HAP-1 (cell line): ENCODE data around the gene PRDM16.

Source experiments
- DNase-seq, 2 experiments: peaks; one replicate each; pipeline ENCODE4 v3.0.0-alpha.2; 2016 to 2020; ENCODE audit warnings: low spot score in 2 of 2
- H3K27me3 ChIP-seq: fragments of 250-450 bp; sonication (Bioruptor Pico); 2 replicates; pipeline ENCODE4 v1.5.1; 2020; ENCODE audit warnings: low read depth, mild to moderate bottlenecking, moderate library complexity
- H3K36me3 ChIP-seq: fragments of 250-450 bp; sonication (Bioruptor Pico); replicated peaks from 2 replicates; pipeline ENCODE4 v1.5.1; 2020; ENCODE audit warnings: mild to moderate bottlenecking
- H3K4me1 ChIP-seq: fragments of 250-450 bp; sonication (Bioruptor Pico); 2 replicates; pipeline ENCODE4 v1.5.1; 2020; ENCODE audit warnings: mild to moderate bottlenecking
- H3K4me3 ChIP-seq: fragments of 250-450 bp; sonication (Bioruptor Pico); 2 replicates; pipeline ENCODE4 v1.5.1; 2020; ENCODE audit warnings: mild to moderate bottlenecking, moderate library complexity
- H3K9me3 ChIP-seq: fragments of 250-450 bp; sonication (Bioruptor Pico); 2 replicates; pipeline ENCODE4 v1.5.1; 2020; ENCODE audit warnings: mild to moderate bottlenecking, moderate library complexity
- in situ Hi-C: fragments of 300-500 bp; cut with MboI; formaldehyde crosslinking; loops from 3 replicates; pipeline ENCODE4 v1.14.3; 2020; ENCODE audit warnings: low sequenced_read_pairs, inconsistent platforms, mixed read lengths

Gene PRDM16

DNA sequence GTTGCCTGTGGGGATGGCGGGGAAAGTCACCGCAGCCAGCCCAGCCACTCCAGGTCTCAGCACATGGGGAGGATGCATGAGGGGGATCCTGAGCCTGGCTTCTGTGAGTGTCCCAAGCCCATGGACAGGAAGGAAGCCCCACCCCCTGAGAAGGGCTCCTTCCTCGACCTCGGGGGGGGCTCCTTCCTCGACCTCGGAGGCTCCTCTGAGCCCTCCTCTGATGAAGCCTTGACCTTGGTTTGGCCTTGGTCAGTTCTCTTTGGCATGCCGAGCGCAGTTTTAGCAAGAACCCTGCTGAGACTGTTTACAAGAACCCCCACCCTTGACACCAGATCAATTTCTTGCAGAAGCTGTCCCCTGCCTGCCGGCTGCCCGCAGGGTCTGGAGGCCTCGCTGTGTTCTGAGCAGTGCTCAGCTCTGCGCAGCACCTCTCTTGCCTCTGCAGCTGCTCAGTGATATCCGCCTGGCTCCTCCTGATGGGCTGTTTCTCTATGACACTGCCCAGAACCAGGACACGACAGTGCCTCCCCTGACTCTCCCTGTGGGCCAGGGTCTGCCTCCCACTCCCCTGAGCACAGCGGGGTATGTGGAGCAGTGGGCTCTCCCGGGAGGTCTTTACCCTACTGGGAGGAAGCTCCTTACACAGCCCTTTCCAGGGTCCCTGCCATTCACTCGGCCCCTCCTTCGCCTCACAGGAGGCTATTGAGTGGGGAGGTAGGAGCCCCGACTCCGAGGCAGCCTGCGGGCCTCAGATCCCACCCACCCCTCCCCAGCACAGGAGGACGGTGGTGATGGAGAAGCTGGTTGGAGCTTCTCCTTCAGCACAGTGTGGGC, 32.3 kb upstream of the PRDM16 start:
- Histone ChIP-seq H3K36me3 (no peaks in the 10 kb centered on the region), H3K4me3 (no peak overlapping the region), H3K4me1 (no peaks in the 10 kb centered on the region), H3K27me3 (peaks cover 83% of the 10 kb centered on the region), H3K9me3 (no peaks in the 10 kb centered on the region)
- in situ Hi-C loops = no loop called here
- DNase-seq = no peak

DNA sequence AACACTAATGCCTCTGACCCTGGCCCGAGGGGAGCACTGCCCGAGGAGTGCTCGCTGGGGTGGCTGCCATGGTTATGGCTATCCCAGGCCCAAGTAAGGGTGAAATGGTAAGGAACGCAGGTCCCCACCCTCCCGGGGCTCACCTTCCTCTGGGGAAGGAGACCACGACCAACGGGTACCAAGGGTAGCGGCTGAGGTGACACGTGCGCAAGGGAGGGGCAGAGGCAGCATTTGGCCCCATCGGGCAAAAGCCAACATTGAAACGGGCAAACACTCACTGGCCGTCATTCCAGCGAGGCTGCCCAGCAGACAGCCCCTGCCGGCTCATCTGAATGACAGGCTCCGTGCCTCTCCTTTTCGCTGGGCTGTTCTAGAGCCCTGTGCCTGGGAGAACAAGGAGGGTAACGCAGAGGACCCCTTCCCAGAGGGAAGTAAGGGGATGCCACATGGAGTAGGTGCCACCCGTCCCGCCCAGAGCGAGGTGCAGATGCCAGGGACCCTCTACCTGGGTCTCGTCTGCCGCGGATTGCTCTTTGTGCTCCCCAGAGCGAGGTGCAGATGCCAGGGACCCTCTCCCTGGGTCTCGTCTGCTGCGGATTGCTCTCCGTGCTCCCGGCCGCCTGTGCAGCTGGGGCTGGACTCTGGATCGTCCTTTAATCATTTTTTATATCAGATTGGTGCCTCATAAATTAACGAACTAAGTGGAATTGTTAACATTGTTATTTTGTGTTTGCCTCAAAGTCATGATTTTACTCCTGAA, 31.5 kb upstream of the PRDM16 start:
- no peak for DNase-seq
- Histone ChIP-seq H3K4me3 (no peak overlapping the region), H3K27me3 (peaks cover 77% of the 10 kb centered on the region), H3K4me1 (no peaks in the 10 kb centered on the region), H3K36me3 (no peaks in the 10 kb centered on the region), H3K9me3 (no peaks in the 10 kb centered on the region)
- in situ Hi-C loops = no loop called here

DNA sequence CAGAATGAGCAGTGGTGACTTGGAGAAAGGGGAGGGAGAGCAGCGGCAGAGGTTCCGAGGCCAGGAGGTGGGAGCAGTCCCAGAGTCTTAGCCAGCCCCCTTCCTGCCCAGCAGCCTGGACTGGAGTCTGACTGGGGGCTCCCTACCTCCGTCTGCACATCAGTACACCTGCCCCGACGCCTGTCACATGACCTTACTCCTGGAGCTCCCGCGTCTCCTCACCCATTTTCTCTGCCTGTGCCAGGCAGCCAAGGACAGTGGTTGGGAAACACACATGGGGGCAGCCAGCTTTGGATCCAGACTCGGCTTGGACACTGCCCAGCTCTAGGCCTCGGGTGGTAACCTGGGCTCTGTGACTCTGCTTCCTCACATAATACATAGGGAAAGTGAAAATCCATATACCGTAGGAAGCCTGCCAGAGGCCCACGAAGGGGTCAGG, 30.9 kb upstream of the PRDM16 start:
- no peak for DNase-seq
- Histone ChIP-seq H3K9me3 (no peaks in the 10 kb centered on the region), H3K4me1 (no peaks in the 10 kb centered on the region), H3K27me3 (peaks cover 73% of the 10 kb centered on the region), H3K4me3 (no peak overlapping the region), H3K36me3 (no peaks in the 10 kb centered on the region)
- in situ Hi-C loops = no loop called here

DNA sequence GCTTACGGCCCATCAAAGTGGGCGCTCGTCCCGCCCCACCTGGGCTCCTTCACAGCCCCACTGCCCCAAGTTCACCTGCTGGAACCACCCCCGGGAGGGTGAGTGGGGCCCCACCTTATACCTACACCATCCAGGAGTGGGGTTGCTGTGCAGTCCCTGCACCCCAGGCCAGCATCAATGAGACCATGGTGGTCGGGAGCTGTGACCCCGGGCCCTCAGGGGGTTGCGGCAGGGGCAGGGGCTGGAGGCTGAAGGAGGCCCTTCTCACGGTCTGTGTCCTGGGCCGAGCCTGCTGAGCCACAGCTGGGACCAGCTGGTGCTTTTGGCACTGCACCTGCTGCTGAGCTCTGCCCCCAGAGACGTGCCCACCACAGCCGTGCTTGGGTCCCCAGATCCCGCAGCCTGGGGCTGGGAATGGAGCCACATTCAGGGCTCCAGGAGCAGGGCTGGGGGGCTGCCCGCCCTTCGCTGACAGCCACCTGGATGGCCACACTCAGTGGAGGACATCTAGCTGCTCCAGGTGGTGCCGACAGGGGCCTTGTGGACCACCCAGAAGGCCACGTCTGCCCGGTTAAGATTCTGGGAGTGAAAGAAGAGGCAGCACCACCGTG, 30.3 kb upstream of the PRDM16 start:
- in situ Hi-C loops = no loop called here
- Histone ChIP-seq H3K4me1 (no peaks in the 10 kb centered on the region), H3K9me3 (no peaks in the 10 kb centered on the region), H3K27me3 (peaks cover 68% of the 10 kb centered on the region), H3K36me3 (no peaks in the 10 kb centered on the region), H3K4me3 (no peak overlapping the region)
- DNase-seq = no peak

DNA sequence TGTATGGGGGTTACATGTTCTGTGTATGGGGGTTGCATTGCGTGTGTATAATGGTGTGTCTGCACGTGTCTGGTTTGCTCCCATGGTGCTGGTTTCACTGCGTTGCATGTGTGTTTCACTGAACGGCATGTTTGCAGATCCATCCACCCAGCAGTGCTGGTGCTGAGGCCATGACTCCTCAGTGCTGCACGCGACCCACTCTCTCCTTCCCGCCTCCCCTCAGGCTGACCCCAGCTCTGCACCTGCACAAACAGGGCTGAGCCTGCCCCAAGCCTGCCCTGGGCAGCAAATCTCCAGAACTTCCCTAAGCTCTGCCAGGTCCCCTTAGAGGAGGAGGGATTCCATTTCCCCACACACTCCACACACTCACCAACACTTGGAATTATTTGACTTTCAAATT, 29.0 kb upstream of the PRDM16 start:
- Histone ChIP-seq H3K4me3 (no peak overlapping the region), H3K36me3 (no peaks in the 10 kb centered on the region), H3K27me3 (peaks cover 58% of the 10 kb centered on the region), H3K9me3 (no peaks in the 10 kb centered on the region), H3K4me1 (no peaks in the 10 kb centered on the region)
- no peak for DNase-seq
- in situ Hi-C loops = no loop called here

DNA sequence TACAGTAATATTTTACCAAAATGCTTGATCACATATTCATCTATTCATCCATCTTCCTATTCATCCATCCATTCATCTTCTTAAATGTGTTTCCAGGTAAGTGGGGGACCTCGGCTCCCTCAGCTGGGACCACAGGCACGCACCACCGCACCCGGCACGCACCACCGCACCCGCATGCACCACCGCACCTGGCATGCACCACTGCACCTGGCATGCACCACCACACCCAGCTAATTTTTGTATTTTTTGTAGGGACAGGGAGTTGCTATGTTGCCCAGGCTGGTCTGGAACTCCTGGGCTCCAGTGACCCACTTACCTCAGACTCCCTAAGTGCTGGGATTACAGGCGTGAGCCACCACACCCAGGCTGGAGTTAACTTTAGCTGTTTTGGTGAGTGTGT, 26.5 kb upstream of the PRDM16 start:
- no peaks in the 10 kb centered on the region for H3K4me1 ChIP-seq
- no peaks in the 10 kb centered on the region for H3K9me3 ChIP-seq
- in situ Hi-C loops = no loop called here
- no peaks in the 10 kb centered on the region for H3K36me3 ChIP-seq
- H3K4me3 ChIP-seq = no peak overlapping the region
- DNase-seq = no peak
- H3K27me3 ChIP-seq = peaks cover 38% of the 10 kb centered on the region

DNA sequence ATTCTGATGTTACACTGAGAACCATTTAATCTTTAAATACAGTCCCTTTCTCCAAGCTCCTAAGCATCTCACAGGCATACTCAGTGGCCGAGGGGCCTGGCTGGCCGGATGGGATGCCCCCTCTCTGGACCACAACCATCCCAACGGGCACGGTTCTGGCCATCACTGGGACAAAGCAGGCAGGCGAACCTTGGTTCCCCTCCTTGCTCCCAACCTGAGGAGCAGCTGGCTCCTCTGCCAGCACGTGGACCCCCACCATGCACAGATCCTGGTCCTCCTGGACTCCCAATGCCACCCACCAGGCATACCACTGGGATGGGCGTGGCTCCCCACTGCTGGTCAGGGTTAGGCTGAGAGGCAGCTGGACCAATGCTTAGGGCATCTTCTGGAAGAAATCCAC, 19.8 kb upstream of the PRDM16 start:
- in situ Hi-C loops = no loop called here
- Histone ChIP-seq H3K9me3 (no peaks in the 10 kb centered on the region), H3K4me1 (no peaks in the 10 kb centered on the region), H3K4me3 (no peak overlapping the region), H3K36me3 (no peaks in the 10 kb centered on the region), H3K27me3 (peaks cover 9% of the 10 kb centered on the region)
- no peak for DNase-seq

DNA sequence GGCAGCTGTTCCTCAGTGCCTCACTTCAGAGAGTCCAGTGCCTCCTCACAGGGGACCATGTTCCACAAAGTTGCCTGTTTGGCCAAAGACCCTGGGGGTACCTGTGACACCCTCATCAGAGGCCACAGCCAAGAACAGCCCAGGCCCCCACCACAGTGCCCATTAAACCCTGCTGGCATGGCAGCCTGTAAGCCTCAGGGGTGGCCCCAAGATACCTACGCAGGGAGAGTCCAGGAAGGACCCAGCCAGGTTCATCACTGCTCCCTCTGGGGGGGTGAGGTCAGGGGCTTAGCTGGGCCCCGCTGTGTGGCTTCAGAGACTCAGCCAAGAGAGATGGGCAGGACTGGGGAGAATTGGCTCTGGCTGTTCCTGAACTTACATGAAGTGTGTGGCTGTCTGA, 19.1 kb upstream of the PRDM16 start:
- H3K4me1 ChIP-seq = no peaks in the 10 kb centered on the region
- no peaks in the 10 kb centered on the region for H3K36me3 ChIP-seq
- no peak overlapping the region for H3K4me3 ChIP-seq
- H3K27me3 ChIP-seq = peaks cover 8% of the 10 kb centered on the region
- in situ Hi-C loops = no loop called here
- no peaks in the 10 kb centered on the region for H3K9me3 ChIP-seq
- DNase-seq = no peak

DNA sequence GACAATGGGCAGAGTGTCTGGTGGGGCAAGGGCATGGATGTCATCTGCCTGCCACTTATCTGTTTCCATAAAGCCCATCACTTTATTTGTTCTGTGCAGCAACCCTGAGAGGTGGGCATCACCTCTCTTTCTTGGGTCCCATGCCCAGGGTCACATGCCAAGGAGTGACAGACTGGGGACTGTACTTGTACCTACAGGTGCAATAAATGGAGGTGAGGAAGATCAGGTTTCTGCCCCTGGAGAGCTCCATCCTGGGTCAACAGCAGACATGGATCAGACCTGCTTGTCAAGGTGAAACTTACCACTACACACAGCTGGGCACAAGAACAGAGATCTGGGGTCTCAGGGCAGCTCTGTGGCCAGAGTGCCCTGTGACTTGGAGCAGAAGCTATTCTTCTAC, 18.4 kb upstream of the PRDM16 start:
- in situ Hi-C loops = no loop called here
- H3K27me3 ChIP-seq = peaks cover 11% of the 10 kb centered on the region

DNA sequence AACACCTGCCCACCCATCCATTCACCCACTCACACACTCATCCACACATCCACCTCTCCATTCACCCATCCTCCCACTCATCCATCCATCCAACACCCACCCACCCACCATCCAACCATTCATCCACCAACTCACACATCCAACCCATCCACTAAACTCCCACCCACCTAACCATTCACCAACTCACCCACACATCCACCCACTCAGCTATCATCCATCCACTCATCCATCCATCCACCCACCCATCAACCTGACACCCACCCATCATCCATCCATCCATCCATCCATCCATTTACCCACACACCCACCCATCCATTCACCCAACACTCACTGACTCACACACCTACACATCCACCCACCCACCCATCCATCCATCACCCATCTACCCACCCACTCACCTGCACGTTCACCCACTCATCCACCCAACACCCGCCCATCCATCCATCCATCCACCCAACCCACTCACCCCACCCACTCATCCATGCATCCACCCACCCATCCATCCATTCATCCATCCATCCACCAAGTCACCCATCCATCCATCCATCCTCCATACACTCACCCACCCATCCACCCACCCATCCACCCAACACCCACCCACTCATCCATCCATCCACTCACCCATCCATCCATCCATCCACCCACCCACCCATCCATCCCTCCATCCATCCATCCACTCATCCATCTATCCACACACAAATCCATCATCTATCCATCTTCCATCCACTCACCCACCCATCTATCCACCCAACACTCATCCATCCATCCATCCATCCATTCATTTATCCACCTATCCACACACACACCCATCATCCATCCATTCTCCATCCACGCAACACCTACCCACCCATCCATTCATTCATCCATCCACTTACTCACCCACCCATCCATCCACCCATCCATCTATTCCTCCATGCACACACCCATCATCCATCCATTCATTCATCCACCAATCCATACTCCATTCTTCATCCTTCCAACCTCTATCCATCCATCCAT, 17.4 kb upstream of the PRDM16 start:
- in situ Hi-C loops = no loop called here
- Histone ChIP-seq H3K4me1 (no peaks in the 10 kb centered on the region), H3K9me3 (no peaks in the 10 kb centered on the region)

More for the DNA sequence above, 18.4 kb upstream of the PRDM16 start:
- no peak for DNase-seq
- no peaks in the 10 kb centered on the region for H3K4me1 ChIP-seq
- no peaks in the 10 kb centered on the region for H3K36me3 ChIP-seq
- no peaks in the 10 kb centered on the region for H3K9me3 ChIP-seq
- H3K4me3 ChIP-seq = no peak overlapping the region

DNA sequence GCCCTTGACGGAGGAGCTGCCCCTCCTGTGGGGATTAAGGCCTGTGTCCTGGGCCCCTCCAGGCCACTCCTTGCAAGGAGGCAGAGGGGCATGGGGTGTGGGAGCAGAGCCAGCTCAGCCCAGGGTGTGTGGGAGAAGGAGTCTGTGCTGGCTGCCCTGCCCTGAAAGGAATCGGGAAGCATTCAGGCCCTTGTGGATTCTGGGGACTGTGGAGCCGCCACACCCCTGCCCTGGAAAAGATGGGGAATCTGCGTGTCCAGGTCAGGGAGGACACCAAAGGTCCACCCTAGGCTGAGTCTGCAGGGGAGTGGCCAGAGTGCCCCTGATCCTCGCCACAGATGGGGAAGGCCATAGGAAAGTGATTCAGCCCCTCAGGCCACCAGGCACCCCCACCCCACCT, 16.5 kb upstream of the PRDM16 start:
- in situ Hi-C loops = no loop called here
- no peak overlapping the region for H3K4me3 ChIP-seq
- no peaks in the 10 kb centered on the region for H3K9me3 ChIP-seq
- no peaks in the 10 kb centered on the region for H3K36me3 ChIP-seq
- H3K27me3 ChIP-seq = peaks cover 17% of the 10 kb centered on the region
- DNase-seq = no peak
- no peaks in the 10 kb centered on the region for H3K4me1 ChIP-seq

More for the DNA sequence above, 17.4 kb upstream of the PRDM16 start:
- Histone ChIP-seq H3K4me3 (no peak overlapping the region), H3K27me3 (peaks cover 12% of the 10 kb centered on the region), H3K36me3 (no peaks in the 10 kb centered on the region)
- no peak for DNase-seq

DNA sequence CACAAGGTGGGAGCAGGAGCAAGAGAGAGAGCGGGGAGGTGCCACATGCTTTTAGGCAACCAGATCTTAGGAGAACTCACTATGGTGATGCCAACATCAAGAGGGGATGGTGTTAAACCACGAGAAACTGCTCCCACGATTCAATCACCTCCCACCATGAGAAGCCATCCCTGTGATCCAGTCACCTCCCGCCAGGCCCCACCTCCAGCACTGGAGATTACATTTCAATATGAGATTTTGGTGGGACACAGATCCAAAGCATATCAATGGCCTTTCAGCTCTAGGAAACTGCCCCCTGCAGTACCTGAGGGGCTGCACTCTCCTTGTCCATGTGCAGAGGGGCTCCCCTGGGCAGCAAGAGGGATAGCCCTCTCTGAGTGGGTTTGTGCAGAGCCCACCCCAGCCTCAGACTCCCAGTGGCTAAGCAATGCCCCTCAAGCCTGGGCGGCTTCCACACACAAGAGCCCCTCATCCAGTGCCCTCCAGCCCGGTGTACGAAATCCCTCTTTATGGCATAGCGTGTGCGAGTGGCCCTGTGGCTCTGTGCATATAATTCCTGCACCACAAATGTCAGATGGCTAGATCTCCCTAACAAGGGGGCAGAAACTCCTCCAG, 15.5 kb upstream of the PRDM16 start:
- no peaks in the 10 kb centered on the region for H3K9me3 ChIP-seq
- H3K4me3 ChIP-seq = no peak overlapping the region
- in situ Hi-C loops = no loop called here
- peaks cover 20% of the 10 kb centered on the region for H3K27me3 ChIP-seq
- no peak for DNase-seq
- no peaks in the 10 kb centered on the region for H3K36me3 ChIP-seq
- no peaks in the 10 kb centered on the region for H3K4me1 ChIP-seq

DNA sequence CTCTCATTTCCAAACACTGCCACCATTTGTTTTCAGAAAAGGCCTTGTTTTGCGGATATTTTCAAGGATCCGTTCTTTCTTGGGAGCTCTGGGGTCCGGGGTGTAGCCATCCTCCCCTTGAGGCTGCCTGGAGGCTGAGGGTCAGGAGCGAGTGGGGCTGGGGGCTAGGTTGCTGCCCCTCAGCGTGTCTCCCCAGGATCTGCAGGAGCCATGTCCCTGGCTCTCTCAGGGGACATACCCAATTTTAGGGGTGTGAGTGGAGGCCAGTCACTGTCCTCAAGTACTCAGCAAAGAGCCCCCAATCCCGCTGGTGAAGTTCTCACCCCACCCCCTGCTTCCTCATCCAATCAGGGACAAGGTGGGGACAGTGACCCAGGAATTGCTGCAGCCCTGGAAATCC, 15.0 kb upstream of the PRDM16 start:
- DNase-seq = no peak
- H3K9me3 ChIP-seq = no peaks in the 10 kb centered on the region
- H3K4me3 ChIP-seq = no peak overlapping the region
- H3K36me3 ChIP-seq = no peaks in the 10 kb centered on the region
- H3K27me3 ChIP-seq = peaks cover 24% of the 10 kb centered on the region
- in situ Hi-C loops = no loop called here
- no peaks in the 10 kb centered on the region for H3K4me1 ChIP-seq
